ENCODE measurements around the gene ARFGAP1.
"Not testable (repeated sequence)": the region's sequence is repeated elsewhere in the genome, so short reads cannot be mapped to it uniquely, and the experiment has no call there.

The ARFGAP1 gene

GRCh38 chr20:63240004-63240403, 32.6 kb upstream of the ARFGAP1 start:
- no peak for DNase-seq (ENCODE audit: low read depth in 2 of 2)

DNA sequence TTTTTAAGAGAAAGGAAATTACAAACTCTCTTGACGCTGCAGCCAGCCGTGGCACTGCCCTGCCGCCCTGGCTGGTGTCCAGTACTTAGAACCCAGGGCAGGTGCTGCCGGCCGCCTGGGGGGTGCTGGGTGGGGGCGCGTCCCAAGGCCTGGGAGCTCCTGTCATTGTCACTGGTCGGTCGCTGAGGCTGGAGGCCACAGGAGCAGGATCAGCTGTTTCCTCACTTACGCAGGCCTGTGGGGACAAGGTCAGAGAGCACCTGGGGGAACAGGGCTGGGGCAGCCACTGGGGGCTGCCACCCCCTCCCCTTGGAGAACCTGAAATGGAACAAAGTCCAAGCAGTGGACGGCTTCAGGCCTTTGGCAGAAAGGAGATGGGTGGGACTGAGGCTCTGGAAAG, 31.3 kb upstream of the ARFGAP1 start:
- no peak for DNase-seq (ENCODE audit: low read depth in 2 of 2)

- no peak for DNase-seq (ENCODE audit: low read depth in 2 of 2)
Measured at GRCh38 chr20:63242736-63243135, 29.9 kb upstream of the ARFGAP1 start.

DNA sequence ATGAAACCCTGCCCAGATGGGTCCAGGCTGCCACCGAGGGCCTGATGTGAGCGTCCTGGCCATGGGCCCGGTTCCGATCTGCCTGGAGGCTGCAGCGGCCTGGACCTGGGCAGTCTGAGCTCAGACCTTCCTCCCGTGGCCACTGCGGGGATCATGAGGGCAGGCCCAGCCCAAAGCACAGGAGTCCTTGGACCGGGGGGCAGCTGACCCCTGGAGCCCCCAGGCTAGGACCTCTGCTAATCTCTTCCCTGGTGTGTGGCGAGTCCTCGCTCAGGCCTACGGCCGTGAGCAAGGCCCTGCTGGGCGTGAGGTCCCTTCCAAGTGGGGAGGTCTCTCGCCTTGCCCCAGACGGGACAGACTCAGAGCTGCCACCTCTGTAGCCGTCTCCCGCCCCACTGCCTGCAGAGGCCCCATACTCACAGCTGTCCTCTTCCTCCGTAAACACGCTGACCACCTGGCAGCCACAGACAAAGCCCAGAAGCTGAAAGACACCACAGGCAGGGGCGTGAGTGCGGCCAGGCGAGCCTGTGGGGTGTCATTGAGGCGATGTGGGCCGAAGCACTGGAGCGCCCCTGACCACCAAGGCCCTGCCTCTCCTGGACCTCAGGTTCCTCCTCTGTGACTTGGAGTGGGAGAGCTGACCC, 28.9 kb upstream of the ARFGAP1 start:
- no peak for DNase-seq (ENCODE audit: low read depth in 2 of 2)

DNA sequence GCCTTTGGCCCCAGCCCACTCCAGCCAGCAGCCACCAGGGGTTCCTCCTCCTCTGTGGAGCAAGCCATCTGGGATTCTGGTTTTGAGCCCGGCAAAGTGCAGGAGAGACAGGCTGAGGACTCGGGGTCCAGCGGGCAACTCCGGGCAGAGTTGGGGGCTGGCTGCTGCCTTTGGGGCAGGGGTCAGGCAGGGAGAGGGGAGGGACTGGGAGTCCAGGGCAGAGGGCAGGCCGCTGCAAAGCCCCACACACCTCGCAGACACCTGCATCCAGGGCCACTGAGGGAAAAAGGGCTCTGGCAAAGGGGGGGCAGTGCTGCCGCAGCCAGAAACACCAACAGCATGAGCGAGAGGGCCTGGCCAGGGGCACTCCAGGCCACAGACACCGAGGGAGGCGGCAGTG, 28.1 kb upstream of the ARFGAP1 start:
- DNase-seq (ENCODE audit: low read depth in 2 of 2), result no peak

DNA sequence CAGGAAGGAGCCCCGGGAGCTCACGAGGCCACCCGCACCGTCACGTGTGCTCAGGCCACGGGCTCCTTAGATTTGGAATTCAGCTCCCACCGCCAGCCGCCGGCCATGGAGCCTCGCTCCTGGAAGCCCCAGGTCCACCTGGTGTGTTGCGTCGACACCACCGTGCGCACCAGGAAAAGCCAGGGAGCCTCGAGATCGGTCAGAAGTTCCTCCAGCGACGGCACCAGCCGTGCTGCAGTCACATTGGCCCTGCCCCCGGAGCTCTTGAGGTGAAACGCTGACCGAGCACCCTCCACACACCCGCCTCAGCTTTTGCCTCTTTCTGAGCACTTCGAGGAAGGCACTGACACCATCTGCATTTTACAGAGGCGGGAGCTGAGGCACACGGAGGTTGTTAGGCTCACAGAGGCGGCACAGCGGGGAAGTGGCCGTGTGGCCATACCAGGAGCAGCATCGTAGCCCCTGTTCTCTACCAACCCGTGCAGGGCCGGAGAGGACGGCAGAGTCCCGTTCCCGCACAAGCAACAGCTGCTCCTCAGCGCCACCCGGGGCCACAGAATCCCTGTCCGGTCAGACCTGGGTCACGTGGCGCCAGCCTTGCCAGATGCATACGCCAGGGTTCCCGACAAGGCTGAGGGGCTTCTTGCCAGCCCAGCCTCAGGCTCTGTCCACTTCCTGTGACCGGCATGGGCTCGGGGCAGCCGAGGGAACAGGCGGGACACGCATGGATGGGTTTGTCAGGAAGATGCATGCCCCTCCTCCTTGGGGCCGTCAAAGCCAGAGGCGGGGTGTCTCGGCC, 25.9 kb upstream of the ARFGAP1 start:
- DNase-seq (ENCODE audit: low read depth in 2 of 2), result no peak

GRCh38 chr20:63247671-63248228, 24.9 kb upstream of the ARFGAP1 start:
- DNase-seq (ENCODE audit: low read depth in 2 of 2), result no peak

DNA sequence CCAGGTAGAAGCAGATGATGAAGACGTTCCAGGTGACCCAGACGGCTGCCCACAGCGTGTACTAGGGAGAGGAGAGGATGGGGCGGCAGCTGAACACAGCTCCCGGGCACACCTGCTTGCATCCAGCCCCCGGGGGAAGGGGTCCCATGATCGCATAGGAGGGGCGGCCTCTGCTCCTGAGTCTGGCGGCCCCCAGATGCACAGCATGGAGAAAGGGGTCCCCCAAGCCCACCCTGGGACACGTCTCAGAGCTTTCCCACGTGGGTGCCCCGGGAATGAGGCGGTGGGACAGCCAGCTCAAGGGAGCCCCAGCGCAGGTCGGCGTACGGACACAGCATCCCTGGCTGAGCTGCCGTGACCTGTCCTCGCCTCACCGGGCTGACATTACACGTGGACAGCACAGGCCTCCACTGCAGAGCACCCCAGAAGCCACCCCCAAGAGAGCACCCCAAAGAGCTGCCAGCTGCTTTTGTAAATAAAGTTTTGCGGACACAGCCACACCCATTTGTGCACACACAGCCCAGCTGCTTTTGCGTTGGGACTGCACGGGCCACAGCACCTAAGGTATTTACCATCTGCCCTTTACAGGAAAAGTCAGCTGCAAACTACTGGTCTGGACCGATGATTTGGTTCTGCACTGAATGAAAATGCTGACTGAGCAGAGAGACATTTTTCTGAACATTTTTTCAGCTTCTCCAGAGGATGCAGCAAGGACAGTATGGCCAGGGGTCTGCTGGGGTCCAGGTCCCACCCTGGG, 23.6 kb upstream of the ARFGAP1 start:
- no peak for DNase-seq (ENCODE audit: low read depth in 2 of 2)

- DNase-seq (ENCODE audit: low read depth in 2 of 2), result no peak
Measured at GRCh38 chr20:63249891-63250290, 22.7 kb upstream of the ARFGAP1 start.

DNA sequence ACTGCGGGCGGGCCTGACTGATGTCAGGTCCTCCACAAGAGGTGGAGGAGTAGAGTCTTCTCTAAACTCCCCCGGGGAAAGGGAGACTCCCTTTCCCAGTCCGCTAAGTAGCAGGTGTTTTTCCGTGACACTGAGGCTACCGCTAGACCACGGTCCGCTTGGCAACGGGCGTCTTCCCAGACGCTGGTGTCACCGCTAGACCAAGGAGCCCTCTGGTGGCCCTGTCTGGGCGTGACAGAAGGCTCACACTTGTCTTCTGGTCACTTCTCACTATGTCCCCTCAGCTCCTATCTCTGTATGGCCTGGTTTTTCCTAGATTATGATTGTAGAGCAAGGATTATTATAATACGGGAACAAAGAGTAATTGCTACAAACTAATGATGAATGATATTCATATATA, 21.3 kb upstream of the ARFGAP1 start:
- DNase-seq (ENCODE audit: low read depth in 2 of 2), result not testable (repeated sequence)

GRCh38 chr20:63252284-63252711, 20.3 kb upstream of the ARFGAP1 start:
- DNase-seq (ENCODE audit: low read depth in 2 of 2), result no peak

- no peak for DNase-seq (ENCODE audit: low read depth in 2 of 2)
Measured at GRCh38 chr20:63253065-63253437, 19.6 kb upstream of the ARFGAP1 start.

GRCh38 chr20:63253438-63254231, 19.0 kb upstream of the ARFGAP1 start:
- DNase-seq (ENCODE audit: low read depth in 2 of 2), result no peak

DNA sequence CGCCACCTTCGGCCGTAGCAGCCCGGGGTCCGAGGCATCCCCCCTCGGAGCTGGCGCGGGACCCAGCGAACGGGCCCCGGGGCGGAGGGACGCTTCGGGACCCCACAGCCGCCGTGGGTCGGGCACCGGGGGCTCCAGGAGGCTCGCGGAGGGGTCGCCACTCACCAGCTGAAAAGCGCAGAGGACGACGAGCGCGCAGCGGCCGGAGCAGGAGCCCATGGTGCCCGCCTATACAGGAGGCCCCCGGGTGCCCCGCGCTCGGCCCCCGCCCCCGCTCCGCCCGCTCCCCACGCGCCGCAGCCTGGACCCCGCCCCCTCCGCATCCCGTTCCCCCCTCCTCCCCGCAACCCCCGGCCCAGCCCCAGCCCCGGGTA, 18.4 kb upstream of the ARFGAP1 start, which contains the start of gene NKAIN4:
TSS of gene NKAIN4 (minus strand) at position 232 of the 374 bp plus-strand sequence. CDS start at position 219, 13 bp downstream.
- DNase-seq (ENCODE audit: low read depth in 2 of 2), result no peak

GRCh38 chr20:63254606-63255384, 17.8 kb upstream of the ARFGAP1 start:
- no peak for DNase-seq (ENCODE audit: low read depth in 2 of 2)

DNA sequence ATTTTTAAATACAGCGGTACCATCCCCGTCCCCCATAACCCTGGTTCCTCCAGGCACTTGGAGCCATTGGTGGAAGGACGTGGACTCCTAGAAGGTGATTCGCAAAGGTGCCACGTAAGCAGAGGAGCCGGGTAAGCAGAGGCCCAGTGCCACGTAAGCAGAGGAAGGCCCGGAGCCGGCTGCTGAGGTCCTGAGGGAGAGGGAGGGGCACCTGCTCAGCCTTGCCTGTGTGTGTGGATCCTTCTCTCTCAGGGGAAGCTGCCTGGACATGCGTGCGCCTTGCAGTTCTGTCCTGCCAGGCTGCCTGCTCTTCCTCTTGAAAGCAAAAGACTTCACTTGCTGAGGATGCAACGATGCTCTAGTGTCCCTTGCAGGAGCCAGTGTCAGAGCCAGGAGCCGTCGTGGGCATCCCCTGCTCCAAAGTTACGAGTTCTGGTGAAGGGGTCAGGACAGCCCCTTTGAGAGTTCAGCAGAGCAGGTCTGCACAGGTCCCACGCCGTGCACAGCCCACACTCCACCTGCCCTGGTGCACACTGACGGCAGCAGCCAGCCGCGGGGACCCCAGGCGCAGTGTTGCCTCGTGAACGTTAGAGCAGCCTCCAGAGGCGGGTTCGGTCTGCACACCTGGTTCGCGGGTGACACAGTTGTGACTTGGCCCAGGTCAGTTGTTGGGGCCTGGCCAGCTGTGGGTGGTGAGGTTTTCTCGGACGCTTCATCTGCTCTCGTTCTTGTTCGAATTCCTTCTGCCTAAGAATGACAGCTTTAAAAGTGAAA, 16.5 kb upstream of the ARFGAP1 start:
- DNase-seq (ENCODE audit: low read depth in 2 of 2), result no peak

GRCh38 chr20:63256954-63257353, 15.7 kb upstream of the ARFGAP1 start:
- DNase-seq (ENCODE audit: low read depth in 2 of 2), result no peak

DNA sequence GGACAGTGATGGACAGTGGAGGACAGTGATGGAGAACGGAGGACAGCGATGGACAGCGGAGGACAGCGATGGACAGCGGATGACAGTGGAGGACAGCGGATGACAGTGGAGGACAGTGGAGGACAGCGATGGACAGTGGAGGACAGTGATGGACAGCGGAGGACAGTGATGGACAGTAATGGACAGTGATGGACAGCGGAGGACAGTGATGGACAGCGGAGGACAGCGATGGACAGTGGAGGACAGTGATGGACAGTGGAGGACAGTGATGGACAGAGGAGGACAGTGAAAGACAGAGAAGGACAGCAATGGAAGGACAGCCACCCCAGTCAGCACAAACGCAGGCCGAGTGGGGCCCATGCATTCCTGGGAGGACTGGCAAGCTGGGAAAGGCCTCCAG, 15.0 kb upstream of the ARFGAP1 start:
- DNase-seq (ENCODE audit: low read depth in 2 of 2), result no peak

DNA sequence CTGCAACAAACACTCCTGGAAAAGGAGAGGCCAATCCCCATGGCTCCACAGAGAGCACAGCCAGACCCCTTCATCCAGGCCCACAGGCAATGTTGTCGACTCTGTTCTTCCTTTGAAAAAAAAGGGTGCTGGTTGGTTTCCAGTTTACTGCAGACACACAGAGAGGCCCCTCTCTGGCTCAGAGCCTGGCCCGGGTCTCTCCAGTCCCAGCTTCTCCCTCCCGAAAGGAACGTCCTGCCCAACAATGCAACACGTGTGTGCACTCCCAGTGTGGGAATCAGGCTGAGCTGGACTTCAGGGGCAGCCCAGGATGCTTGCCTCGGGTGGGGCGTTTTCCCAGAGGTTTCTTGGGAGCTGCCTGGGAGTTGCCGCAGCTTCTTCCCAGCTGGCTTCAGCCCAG, 13.8 kb upstream of the ARFGAP1 start:
- DNase-seq (ENCODE audit: low read depth in 2 of 2), result no peak
